Neural cell (in vitro differentiated cells): Measurements from ENCODE around the gene R3HDM4. TPM values are rescaled to one million over a fixed set of nuclear protein-coding genes. Genes with fewer than 3 reads are reported as not detected.

Experiments
- H2AFZ ChIP-seq: fragments of 200-600, 300-800 bp; sonication (generic), shearing (Covaris generic); 2 replicates; pipeline ENCODE4 v1.6.0; 2014; ENCODE audit warnings: low read depth, mild to moderate bottlenecking, antibody characterized with exemption, low read length, moderate library complexity
- H3F3A ChIP-seq: fragments of 200-600 bp; shearing (Covaris generic); 2 replicates; pipeline ENCODE4 v1.6.1; 2016; ENCODE audit warnings: mild to moderate bottlenecking, moderate library complexity, mixed read lengths, antibody characterized with exemption, low read length; ENCODE audit not compliant: insufficient read depth, poor library complexity, severe bottlenecking
- H3K27ac ChIP-seq: fragments of 200-600, 300-800 bp; sonication (generic), shearing (Covaris generic); 2 replicates; pipeline ENCODE4 v1.5.1; 2014; ENCODE audit warnings: mild to moderate bottlenecking, low read length, moderate library complexity
- H3K27me3 ChIP-seq: fragments of 300-800, 200-600 bp; sonication (generic), shearing (Covaris generic); 2 replicates; pipeline ENCODE4 v1.6.0; 2014; ENCODE audit warnings: mild to moderate bottlenecking, low read depth, low read length, moderate library complexity; ENCODE audit not compliant: insufficient read depth
- H3K36me3 ChIP-seq: fragments of 300-800, 200-600 bp; sonication (generic), shearing (Covaris generic); 2 replicates; pipeline ENCODE4 v1.5.1; 2014; ENCODE audit warnings: mild to moderate bottlenecking, antibody characterized with exemption, low read length, moderate library complexity; ENCODE audit not compliant: insufficient read depth
- H3K4me2 ChIP-seq: fragments of 300-800, 200-600 bp; sonication (generic), shearing (Covaris generic); 2 replicates; pipeline ENCODE4 v1.6.0; 2014; ENCODE audit warnings: mild to moderate bottlenecking, low read length
- H3K4me3 ChIP-seq: fragments of 300-800, 200-600 bp; sonication (generic), shearing (Covaris generic); 2 replicates; pipeline ENCODE4 v1.5.1; 2014; ENCODE audit warnings: mild to moderate bottlenecking, low read length, moderate library complexity
- H3K79me2 ChIP-seq: fragments of 200-600 bp; shearing (Covaris generic); replicated peaks from 2 replicates; pipeline ENCODE4 v1.6.0; 2014; ENCODE audit warnings: mild to moderate bottlenecking, low read length, moderate library complexity; ENCODE audit not compliant: insufficient read depth
- H3K9ac ChIP-seq: fragments of 300-800, 200-600 bp; sonication (generic), shearing (Covaris generic); 2 replicates; pipeline ENCODE4 v1.6.1; 2016; ENCODE audit warnings: mild to moderate bottlenecking, low read length, mixed read lengths
- H3K9me2 ChIP-seq: fragments of 200-600 bp; shearing (Covaris generic); 2 replicates; pipeline ENCODE4 v1.6.1; 2016; ENCODE audit warnings: mild to moderate bottlenecking, low read length, mixed read lengths; ENCODE audit not compliant: insufficient read depth
- H3K9me3 ChIP-seq: fragments of 200-600, 300-800 bp; sonication (generic), shearing (Covaris generic); 2 replicates; pipeline ENCODE4 v1.6.1; 2016; ENCODE audit warnings: mild to moderate bottlenecking, mixed run types, low read length, moderate library complexity, mixed read lengths
- H4K20me1 ChIP-seq: fragments of 200-600 bp; shearing (Covaris generic); 2 replicates; pipeline ENCODE4 v1.6.1; 2016; ENCODE audit warnings: mild to moderate bottlenecking, mixed run types; ENCODE audit not compliant: insufficient read depth
- CTCF ChIP-seq: fragments of 450-650 bp; IDR thresholded peaks from 2 replicates; pipeline ENCODE4 v1.5.1; 2014; ENCODE audit warnings: antibody characterized with exemption, mild to moderate bottlenecking, moderate library complexity; ENCODE audit not compliant: poor library complexity, severe bottlenecking
- EP300 ChIP-seq: fragments of 450-650 bp; conservative IDR thresholded peaks from 2 replicates; pipeline ENCODE4 v1.6.1; 2014; ENCODE audit warnings: antibody characterized with exemption, mild to moderate bottlenecking, moderate library complexity; ENCODE audit not compliant: poor library complexity, severe bottlenecking
- EZH2 ChIP-seq: fragments of 200-600, 300-800 bp; shearing (Covaris generic), sonication (generic); IDR thresholded peaks from 2 replicates; pipeline ENCODE4 v1.6.1; 2014; ENCODE audit warnings: antibody characterized with exemption, low read length, borderline replicate concordance, mild to moderate bottlenecking; ENCODE audit not compliant: insufficient read depth, poor library complexity, severe bottlenecking
- MXI1 ChIP-seq: fragments of 450-650 bp; conservative IDR thresholded peaks from 2 replicates; pipeline ENCODE4 v1.6.1; 2014; ENCODE audit warnings: antibody characterized with exemption, mild to moderate bottlenecking; ENCODE audit not compliant: poor library complexity, severe bottlenecking
- POLR2AphosphoS5 ChIP-seq: IDR thresholded peaks from 2 replicates; pipeline ENCODE4 v1.6.1; 2012
- RAD21 ChIP-seq: fragments of 450-650 bp; conservative IDR thresholded peaks from 2 replicates; pipeline ENCODE4 v1.6.1; 2014; ENCODE audit warnings: antibody characterized with exemption, mild to moderate bottlenecking, moderate library complexity
- REST ChIP-seq: IDR thresholded peaks from 2 replicates; pipeline ENCODE4 v1.6.1; 2012; ENCODE audit warnings: borderline replicate concordance
- SMC3 ChIP-seq: fragments of 450-650 bp; conservative IDR thresholded peaks from 2 replicates; pipeline ENCODE4 v1.6.1; 2014; ENCODE audit warnings: antibody characterized with exemption, mild to moderate bottlenecking, moderate library complexity; ENCODE audit not compliant: poor library complexity
- TAF1 ChIP-seq: IDR thresholded peaks from 2 replicates; pipeline ENCODE4 v1.6.1; 2012; ENCODE audit warnings: low read depth
- polyA plus RNA-seq: library from polyadenylated mRNA; depleted of rRNA; stranded (reverse); fragments of >200 nt; gene quantifications from 2 replicates; pipeline ENCODE4 v1.2.3, GENCODE V29; 2014

Gene R3HDM4
- polyA plus RNA-seq, 1 donor from 2014 or later: 51.2 TPM

DNA sequence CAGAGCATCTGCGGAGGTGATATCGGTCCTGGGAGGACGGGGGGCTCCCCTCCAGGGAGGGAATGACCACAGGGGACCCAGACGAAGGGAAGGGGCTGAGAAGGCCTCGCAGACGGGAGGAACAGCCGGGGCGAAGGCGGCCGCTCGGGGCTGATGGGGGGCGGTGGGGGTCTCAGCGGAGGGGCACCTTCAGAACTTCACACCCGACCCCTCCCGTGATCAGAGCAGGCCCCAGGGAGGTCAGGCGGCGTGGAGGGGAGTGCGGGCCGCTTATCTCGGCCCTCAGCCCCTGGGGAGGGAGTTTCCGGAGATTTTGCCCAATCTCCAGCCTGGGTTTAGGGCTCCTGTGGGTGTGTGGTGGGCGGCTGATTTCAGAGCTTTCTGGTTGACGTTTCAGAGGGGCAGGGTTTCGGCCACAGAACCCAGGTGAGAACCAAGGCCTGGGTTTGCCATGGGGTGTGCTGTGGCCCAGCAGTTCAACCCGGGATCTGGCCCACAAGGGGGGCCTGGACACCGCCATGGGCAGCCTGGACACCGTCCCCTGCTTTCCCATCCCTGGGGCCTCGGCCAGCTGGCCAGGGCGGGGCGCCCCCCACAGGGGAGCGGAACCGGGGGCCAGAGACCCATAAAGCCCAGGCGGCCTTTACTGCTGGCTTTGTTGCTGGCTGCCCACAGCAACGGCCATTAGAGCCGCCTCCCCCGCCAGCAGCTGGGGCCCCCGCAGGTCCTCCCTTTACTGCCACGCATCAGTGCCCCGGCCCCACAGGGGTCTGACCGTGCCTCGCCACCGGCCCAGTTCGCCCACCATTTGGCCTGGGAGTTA lies 41.9 kb upstream of the R3HDM4 start:
- no peak overlapping the region for H2AFZ ChIP-seq
- no peak overlapping the region for H3K4me3 ChIP-seq
- no peaks in the 10 kb centered on the region for H3F3A ChIP-seq
- H3K9me3 ChIP-seq: no peaks in the 10 kb centered on the region
- H3K9me2 ChIP-seq: no peaks in the 10 kb centered on the region
- TF ChIP-seq EZH2 (no peak), POLR2AphosphoS5 (no peak), SMC3 (no peak), MXI1 (no peak), CTCF (no peak), REST (no peak), TAF1 (no peak)
- no peaks in the 10 kb centered on the region for H3K79me2 ChIP-seq
- H3K27ac ChIP-seq: no peak overlapping the region
- no peaks in the 10 kb centered on the region for H3K36me3 ChIP-seq
- no peaks in the 10 kb centered on the region for H4K20me1 ChIP-seq
- no peak overlapping the region for H3K9ac ChIP-seq
- no peaks in the 10 kb centered on the region for H3K27me3 ChIP-seq
- H3K4me2 ChIP-seq: no peak overlapping the region

DNA sequence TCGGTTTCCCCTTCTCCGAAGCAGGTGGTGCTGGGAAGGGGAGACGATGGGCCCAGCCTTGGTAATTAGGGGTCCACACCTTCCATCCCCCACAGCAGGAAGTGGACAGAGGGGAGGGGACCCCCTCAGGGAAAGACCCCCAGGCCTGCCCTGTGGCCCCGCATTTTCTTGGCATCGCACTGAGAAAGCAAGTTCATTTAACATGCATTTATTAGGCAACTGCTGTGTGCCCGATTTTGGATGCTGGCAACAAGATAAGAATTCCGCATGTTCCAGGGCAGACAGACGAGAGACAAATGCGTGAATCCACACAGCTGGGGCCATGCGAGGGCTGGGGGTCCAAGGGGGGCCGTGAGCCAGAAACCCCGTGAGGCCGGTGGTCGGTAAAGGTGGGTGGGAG lies 41.3 kb upstream of the R3HDM4 start:
- H4K20me1 ChIP-seq: no peaks in the 10 kb centered on the region
- H3K9me2 ChIP-seq: no peaks in the 10 kb centered on the region
- H3K36me3 ChIP-seq: no peaks in the 10 kb centered on the region
- no peak overlapping the region for H3K4me2 ChIP-seq
- no peak overlapping the region for H3K4me3 ChIP-seq
- H3K9ac ChIP-seq: no peak overlapping the region
- no peak overlapping the region for H2AFZ ChIP-seq
- H3F3A ChIP-seq: no peaks in the 10 kb centered on the region
- no peak overlapping the region for H3K27ac ChIP-seq
- no peak for TF ChIP-seq EZH2
- no peak for TF ChIP-seq MXI1
- no peak for TF ChIP-seq EP300
- no peak for TF ChIP-seq POLR2AphosphoS5
- no peak for TF ChIP-seq SMC3
- no peak for TF ChIP-seq TAF1
- TF ChIP-seq RAD21: no peak
- no peak for TF ChIP-seq REST
- TF ChIP-seq CTCF: no peak
- H3K27me3 ChIP-seq: no peaks in the 10 kb centered on the region
- no peaks in the 10 kb centered on the region for H3K9me3 ChIP-seq
- H3K79me2 ChIP-seq: no peaks in the 10 kb centered on the region
